Activated CD4-positive, alpha-beta T cell treated with anti-CD3 and anti-CD28 coated beads, Interleukin-2, amount 50 U/mL, for 1 hour (primary cell): ENCODE measurements around the gene CALY.
A peak's percentile ranks its signal among the peaks of the same experiment; 100 is the strongest.

Experiments
- DNase-seq: peaks from one replicate; pipeline ENCODE4 v3.0.0-alpha.2; 2020

Gene CALY

DNA sequence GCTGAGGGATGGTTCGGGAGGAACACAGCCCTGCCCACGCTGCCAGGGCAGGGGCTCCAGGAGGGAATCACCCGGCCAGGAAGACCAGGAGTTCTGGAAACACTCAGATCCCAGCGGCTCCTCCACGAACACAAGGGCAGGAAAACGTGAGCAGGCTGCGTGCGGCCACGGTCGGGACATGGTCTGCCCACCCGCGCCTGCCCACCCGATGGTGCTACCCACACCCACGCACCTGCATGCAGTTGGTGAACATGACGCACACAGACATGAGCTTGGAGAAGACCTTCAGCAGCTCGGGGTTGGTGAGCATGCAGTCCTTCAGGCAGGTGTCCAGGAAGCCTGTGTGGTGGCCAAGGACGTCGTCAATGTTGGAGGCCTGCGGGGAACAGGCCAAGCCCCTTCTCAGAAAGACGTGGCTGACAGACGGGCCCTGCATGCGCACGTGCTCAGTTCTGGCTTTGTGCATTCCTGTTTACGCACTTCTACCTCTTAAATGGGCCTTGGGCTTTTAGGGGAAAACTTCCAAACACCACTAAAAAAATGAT, 53.8 kb downstream of the CALY start:
- no peak for DNase-seq

DNA sequence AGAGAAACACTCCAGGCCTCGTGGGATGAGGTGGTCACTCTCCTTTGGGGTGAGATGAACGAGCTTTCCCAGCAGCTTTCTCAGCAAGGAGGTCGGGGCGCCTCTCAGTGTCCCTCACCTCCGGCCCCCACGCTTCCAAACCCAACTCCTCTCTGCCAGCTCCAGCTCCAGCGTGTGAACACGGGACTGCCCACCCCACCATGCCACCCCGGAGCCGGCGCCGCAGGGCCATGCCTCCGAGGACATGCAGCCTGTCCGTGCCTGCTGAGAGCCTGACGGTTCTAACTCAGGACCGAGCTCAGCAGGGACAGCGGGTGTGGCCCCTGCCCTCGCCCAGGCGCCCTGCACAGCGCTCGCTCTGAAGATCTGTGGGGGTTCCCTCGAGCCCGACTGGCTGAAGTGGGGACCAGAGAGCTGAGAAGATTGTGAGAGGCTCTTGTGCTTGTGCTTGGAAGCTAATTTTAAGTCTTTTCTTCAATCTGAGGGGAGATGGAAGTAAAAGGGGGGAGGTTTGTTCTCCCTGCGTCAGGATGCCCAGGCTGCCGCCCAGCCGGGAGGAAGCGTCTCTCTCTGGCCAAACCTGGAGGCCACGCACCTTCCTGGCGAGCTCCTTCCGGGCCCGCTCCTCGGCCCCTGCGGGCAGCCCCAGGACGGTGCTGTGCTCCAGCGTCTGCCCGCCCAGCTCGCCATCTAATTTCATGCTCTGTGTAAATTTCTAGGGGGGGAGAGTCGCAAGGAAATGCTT, 54.9 kb downstream of the CALY start:
- DNase-seq: no peak

DNA sequence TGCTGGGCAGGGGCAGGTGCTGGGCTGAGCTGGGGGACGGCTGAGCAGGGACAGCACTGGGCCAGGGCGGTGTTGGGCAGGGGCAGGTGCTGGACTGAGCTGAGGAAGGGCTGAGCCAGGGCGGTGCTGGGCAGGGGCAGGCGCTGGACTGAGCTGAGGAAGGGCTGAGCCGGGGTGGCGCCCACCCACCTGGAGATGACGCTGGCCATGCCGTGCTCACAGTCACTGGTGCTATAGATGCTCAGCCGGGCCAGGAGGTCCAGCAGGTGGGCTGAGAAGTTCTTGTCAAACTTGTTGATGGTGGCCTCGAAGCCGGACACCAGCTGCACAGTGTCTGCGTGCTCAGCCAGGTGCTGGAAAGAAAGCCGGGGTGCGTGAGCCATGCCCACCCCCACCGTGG, 55.6 kb downstream of the CALY start:
- no peak for DNase-seq

DNA sequence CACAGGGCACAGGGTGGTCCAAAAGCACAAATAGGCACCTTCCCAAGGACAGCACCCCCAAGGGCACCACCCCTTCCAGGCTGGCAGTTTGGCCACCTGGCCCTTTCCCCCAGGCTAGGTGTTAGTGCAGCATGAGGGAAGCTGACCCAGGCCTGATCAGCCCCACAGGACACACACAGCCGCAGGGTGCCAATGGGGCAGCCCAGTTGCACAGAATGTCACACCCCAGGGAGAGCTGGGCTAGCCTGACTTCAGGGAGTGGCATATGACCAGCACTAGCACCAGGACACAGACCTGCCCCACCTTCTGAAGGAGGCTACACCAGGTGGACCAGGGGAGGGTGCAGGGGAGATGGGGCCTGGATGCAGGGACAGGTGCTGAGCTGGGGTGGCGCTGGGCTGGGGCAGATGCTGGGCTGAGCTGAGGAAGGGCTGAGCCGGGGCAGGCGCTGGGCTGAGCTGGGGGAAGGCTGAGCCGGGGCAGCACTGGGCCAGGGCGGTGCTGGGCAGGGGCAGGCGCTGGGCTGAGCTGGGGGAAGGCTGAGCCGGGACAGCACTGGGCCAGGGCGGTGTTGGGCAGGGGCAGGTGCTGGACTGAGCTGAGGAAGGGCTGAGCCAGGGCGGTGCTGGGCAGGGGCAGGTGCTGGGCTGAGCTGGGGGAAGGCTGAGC, 56.2 kb downstream of the CALY start:
- no peak for DNase-seq

DNA sequence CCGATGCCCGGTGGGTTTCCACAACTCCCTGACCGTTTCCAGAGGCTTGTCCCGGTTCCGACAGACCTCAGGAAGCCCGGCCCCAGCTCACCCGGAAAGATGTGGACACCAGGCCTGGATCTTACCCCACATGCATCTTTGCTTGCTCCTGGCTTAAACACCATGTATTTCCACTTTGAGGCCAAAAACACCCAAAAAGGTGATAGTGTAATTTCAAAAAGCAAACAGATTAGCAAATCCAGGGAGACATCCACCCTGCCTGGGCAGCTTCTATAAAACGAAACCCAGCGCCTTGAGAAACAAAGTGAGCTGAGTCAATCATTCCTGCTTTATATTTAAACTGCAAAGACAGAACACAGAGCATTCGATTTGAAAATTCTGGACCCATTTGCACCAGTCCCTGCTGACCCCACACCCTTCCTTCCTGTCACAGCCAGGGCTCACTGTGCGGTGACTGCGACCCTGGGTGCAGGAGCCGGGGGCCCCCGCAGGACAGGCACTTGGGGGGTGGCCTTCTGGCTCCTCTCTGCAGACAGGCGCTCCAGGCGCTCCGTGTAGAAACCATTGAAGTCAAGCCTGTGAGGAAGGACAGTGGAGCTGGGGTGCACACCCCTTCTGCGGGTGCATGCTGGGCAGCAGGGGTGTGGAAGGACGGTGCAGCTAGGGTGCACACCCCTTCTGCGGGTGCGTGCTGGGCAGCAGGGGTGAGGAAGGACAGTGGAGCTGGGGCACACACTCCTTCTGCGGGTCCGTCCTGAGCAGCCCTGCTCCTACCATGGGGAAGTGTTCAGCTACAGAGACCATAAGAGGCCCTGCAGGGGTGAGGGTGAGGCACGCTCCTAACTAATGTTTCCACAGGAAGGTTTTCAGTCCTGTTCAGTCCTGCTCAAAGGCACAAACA, 57.1 kb downstream of the CALY start:
- no peak for DNase-seq

DNA sequence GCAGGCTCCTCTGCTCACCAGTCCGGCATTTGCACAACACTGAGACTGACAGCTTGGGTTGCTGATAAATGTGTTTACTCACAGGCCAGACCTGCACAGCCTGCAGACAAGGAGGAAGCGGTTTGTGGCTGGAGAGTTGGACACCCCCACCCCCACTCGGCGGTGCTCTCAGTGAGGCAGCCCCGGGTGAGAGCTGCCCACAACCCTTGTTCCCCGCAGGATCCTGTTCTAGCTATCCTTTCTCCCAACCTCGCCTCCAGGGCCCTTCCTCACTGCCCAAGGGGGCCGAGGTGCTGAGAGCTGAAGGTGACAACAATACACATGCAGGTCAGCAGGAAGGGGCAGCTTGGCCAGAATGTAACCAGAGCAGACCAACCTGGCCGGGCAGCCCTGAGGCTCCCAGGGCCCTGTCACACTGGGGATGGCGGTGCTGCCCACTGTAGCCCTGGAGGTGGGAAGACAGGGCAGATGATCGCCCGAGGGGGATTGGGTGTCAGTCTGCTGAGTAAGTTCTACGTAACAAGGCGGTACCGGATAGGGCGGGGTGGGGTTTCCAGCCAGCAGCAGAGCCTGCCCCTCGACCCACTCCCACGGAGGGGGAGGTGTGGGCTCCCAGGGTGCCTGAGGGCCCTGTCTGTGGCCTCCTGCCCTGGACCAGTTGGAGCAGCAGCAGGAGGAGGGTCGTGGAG, 58.0 kb downstream of the CALY start:
- DNase-seq: peak; percentile 62

DNA sequence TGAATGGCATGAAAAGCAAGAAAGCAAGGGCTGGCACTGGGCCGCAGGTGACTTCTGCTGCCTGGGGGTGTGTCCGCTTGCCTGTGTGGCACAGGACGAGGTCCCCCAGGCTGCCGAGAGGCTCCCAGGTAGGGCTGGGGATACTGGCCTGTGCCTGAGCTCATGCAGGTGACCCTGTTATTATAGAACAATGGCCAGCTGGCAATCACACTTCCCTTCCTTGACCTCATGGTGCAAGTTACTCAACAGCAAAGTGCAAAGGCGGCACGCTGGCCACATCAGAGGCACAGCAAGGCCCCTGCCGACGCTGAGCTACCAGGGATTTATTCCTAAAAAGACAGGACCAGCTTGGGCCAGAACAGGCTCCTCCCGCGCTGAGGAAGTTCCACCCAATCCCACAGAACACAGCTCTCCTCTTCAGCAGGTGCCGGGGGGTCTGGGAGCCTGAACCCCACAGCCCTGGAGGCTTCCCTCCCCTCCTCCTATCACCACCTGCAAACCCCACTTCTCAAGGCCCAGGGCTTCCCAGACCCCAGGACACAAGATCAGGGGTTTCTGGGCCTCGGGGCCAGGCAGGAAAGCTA, 58.6 kb downstream of the CALY start:
- peak; percentile 13 for DNase-seq

DNA sequence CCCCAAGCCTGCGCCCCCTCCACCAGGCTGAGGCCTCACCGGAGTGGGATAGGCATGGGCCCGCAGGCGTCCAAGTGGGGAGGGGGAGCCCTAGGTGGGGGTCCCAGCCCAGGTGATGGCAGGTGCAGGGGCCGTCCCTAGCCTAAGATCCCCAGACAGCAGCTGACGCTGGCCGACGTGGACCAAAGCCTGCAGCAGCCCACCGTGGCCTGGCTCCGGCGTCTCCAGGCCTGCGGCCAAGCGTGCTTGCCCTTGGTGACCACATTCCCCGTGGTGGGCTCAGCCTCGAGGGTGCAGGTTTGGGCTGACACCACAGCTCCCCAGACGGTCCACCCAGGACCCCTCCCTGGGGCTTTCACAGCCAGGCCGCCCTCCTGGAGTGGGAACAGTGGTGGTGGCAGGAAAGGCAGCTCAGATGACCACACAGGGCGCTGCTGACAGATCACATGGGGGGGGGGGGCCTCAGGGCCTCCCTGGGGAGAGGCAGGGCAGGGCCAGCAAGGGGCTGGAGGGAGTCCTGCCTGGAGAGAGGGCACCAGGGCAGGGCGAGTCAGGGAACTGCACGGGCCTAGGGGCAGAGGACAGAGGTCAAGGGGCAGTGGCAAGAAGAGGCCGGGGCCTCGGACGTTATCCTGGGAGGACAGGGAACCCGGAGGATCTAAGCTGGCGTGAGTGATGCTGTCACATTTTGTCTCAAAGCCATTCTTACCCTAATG, 59.3 kb downstream of the CALY start:
- no peak for DNase-seq

DNA sequence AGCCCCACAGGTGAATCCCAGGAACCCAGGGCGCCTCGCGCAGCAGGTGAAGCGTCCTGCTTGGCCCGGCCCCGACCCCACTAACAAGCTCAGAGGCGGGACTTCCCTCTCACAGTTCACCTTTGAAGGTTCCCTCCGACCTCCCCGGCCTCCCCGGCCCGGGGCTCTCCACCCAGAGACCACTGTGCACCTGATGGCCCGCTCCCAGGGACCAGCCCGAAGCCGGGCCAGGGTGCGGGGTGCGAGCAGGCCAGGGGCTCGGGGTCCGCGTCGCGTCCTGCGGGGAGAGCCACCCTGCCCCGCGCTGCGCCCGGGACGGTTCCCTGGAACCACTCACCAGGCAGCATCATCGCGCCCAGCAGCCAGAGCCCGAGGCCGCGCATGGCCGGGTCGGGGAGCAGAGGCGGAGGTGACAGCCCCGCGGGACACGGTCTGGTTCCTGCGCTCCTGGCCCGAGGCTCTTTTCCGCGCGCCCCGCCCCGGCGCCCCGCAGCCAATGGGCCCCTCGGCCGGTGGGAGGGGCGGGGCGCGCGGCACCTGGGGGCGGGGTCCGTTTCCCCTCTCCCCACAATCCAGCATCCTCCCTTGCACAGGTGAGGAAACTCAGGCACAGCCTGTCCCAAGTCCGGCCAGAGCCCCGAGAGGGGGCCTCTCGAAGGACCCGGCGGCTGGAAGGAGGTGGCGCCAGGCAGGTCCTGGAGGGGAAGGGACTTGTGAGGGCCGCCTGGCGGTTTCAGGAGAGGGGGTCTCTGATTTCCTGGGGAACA, 60.1 kb downstream of the CALY start, which contains the start of gene ADAM8:
Gene ADAM8 (minus strand): TSS at position 434 of the 767 bp plus-strand sequence. CDS start 51 bp downstream, at position 383.
- DNase-seq: peak; percentile 71

DNA sequence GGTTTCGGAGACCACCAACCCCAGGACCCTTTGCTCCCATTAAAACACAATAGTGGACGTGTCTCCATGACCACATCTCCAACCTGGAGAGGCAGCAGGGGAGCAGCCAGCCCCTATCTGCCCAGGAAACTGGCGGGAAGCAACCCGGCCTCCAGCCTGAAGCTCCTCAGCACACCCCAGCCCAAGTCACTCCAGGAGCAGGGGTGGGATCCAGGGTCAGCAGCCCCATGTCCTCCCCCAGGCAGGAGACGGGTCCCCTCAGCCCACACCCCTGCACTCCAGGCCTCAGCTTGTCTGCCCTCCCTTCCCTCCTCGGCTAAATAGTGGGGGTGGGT, 60.6 kb downstream of the CALY start:
- no peak for DNase-seq

DNA sequence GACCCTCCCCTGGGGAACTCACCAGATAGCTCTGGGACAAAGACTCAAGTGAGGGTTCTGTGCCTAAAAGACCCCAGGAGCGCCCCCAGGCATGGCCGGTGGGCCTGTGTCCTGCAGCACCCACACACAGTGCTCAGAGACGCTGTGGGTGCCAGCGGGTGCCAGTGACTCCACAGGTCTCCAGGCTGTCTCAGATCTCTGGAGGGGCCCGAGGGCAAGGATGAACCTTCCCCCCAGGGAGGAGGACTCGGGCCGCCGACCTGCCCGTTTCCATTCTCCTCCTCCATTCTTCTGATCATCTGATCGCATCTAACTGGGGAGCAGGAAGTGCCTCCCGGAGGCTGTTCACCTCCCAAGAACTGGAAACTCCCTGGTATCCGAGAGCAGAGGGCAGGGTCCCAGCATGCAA, 61.0 kb downstream of the CALY start:
- DNase-seq: peak; percentile 50

DNA sequence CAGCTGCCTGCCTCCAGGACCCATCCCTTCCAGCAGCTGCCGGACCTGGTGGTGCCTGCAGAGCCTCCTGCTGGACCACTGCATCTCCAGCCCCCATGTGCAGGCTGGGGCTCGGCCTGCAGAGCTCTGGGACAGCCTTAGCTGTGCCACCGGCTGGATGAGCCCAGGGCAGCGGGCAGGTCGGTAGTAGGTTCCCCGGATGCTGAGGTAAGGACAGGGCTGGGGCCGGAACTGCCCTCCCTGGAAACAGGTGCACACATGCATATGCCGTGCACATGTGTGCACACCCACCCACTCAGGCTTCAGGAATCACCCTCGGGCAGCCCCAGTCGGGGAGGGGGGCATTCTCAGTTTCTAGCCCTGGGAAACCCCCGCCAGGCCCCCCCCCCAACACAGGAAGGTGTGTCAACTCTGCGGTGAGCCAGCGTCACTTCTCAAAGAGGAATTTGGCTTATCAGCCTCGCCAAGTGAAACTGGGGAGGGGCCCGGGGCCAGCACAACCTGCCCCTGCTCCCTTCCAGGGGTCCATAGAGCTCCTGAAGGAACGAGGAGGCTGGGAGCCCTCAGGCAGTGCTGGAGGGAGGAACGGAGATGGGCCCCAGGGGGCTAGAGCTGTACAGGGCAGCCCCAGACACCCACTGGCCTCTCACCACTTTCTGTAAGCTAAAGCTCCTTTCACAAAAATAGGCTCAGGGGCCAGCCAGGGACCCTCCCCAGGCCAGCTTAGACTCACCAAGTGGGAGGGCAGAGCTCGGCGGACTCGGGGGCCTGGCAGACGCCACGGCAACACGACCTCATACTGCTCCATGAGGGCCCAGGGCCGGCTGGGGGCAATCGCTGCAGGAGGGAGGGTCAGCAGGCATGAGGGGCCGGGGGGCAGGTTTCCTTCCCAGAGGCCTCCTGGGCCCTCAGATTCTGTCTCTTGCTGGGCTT, 61.7 kb downstream of the CALY start:
- peak; percentile 81 for DNase-seq
